ENCODE results near the gene COL12A1. TPM values are rescaled to one million over a fixed set of nuclear protein-coding genes. Genes with fewer than 3 reads are reported as not detected.
A peak's percentile ranks its signal among the peaks of the same experiment; 100 is the strongest.

Gene COL12A1
- total and polyA plus RNA-seq, 2 donors (not counting 3 experiments of a cell fraction or from before 2014, with no cell fraction given): 48.5 to 89.1 TPM

GRCh38 chr6:75206576-75207342 is 906 bp upstream of the COL12A1 start:
- intact Hi-C loops (cut with micrococcal nuclease): loop anchor here (2.0 to 10.0 kb wide), 3 partner anchors 232 to 1529 kb away; no protein-coding TSS in a partner anchor
- Histone ChIP-seq H3K27ac (ENCODE audit: insufficient read depth, low read depth, low read length) (no peak overlapping the region), H3K9ac (replicated peaks; ENCODE audit: extremely low read depth, insufficient read depth, low read length) (no peak overlapping the region), H3K4me3 (replicated peaks in 1 of 3; ENCODE audit: insufficient read depth in 1 of 3, low read depth in 1 of 3, low read length in 3 of 3) (peak overlapping the region; percentile 7 to 76 (median 59)), H3K9me3 (replicated peaks; ENCODE audit: control insufficient read depth, insufficient read depth, low read length) (no peaks in the 10 kb centered on the region), H3K79me2 (ENCODE audit: control insufficient read depth, insufficient read depth, low read length) (no peaks in the 10 kb centered on the region), H3K27me3 (ENCODE audit: control insufficient read depth in 2 of 2, insufficient read depth in 2 of 2, low read length in 2 of 2) (peaks cover 9 to 13% of the 10 kb centered on the region in 2 experiments), H3K4me2 (ENCODE audit: insufficient read depth, low read length) (peak overlapping the region; percentile 95), H3K36me3 (ENCODE audit: control insufficient read depth in 2 of 2, extremely low read depth in 1 of 2, insufficient read depth in 2 of 2, low read length in 2 of 2) (no peaks in the 10 kb centered on the region), H3K9me1 (replicated peaks; ENCODE audit: control insufficient read depth, extremely low read depth, insufficient read depth, low read length) (no peaks in the 10 kb centered on the region), H2AFZ (ENCODE audit: low read depth, low read length) (peak overlapping the region; percentile 28), H4K20me1 (replicated peaks; ENCODE audit: control insufficient read depth, extremely low read depth, insufficient read depth, low read length) (no peaks in the 10 kb centered on the region), H3K4me1 (ENCODE audit: control insufficient read depth, extremely low read depth, insufficient read depth, low read length) (peaks cover 31% of the 10 kb centered on the region)
- ChIA-PET POLR2A (no interaction called here), CTCF (interaction anchor here (1.0 to 12.5 kb wide), 13 partner anchors 307 to 1554 kb away, joined by 3 to 393 read pairs (median 4); no protein-coding TSS in a partner anchor)
- BruUV-seq (replicated peaks): no TSS peak
- DNase-seq (ENCODE audit: low read depth, low spot score) (peak; percentile 47), FAIRE-seq (no peak)
- dilution Hi-C loops (cut with MboI; ENCODE audit: extremely low pct_ligation_motif_present, low sequenced_read_pairs): no loop called here
- TF ChIP-seq MYC (IDR thresholded peaks at IDR 0.05; ENCODE audit: low read depth, low read length): no peak
- TF ChIP-seq JUN (IDR thresholded peaks at IDR 0.05; ENCODE audit: borderline replicate concordance, insufficient read depth, insufficient read length, low read depth): no peak
- no peak for TF ChIP-seq CTCF (IDR thresholded peaks at IDR 0.05; ENCODE audit: extremely low read depth in 1 of 2, insufficient read depth in 1 of 2, low read depth in 1 of 2, low read length in 2 of 2)
- no peak for TF ChIP-seq POLR2AphosphoS5 (IDR thresholded peaks at IDR 0.05; ENCODE audit: insufficient read depth, low read depth, low read length)
- no peak for TF ChIP-seq FOS (IDR thresholded peaks at IDR 0.05; ENCODE audit: borderline replicate concordance, insufficient read depth, low read length)
- no peak for TF ChIP-seq EZH2 (IDR thresholded peaks at IDR 0.05; ENCODE audit: borderline replicate concordance, low read depth, low read length, severe bottlenecking)
- TF ChIP-seq POLR2A (IDR thresholded peaks at IDR 0.05; ENCODE audit: low read depth, low read length): no peak
- TF ChIP-seq MAX (IDR thresholded peaks at IDR 0.05; ENCODE audit: insufficient read depth, insufficient read length): no peak
- TF ChIP-seq GATA2 (IDR thresholded peaks at IDR 0.05; ENCODE audit: insufficient read depth, insufficient read length, low read depth, low read length): no peak

All from endothelial cell of umbilical vein (primary cell).